IMR-90 (cell line): ENCODE measurements around the gene DAPK1. TPM values are rescaled to one million over a fixed set of nuclear protein-coding genes. Genes with fewer than 3 reads are reported as not detected.

Experiments used
- ATAC-seq: fragments of 200-7000 bp; cut with Tn5 transposase; 2 replicates; pipeline ENCODE4 v1.9.1; 2020; ENCODE audit warnings: low read depth, mild to moderate bottlenecking, moderate library complexity
- BruUV-seq: library from RNA; stranded (reverse); fragments of 400-500 nt; replicated peaks from 2 replicates; lab custom pipeline; 2021; lab: Mats Ljungman, UMichigan
- CTCF ChIA-PET: fragments of 300-600 bp; formaldehyde crosslinking; extraction: SDS; loops from one replicate; lab custom pipeline; 2021; ENCODE audit warnings: antibody characterized with exemption; lab: Yijun Ruan, JAX
- POLR2A ChIA-PET: fragments of 300-600 bp; sonication (Branson Sonifier 250); formaldehyde crosslinking; loops from one replicate; lab custom pipeline; 2022; ENCODE audit warnings: antibody characterized with exemption; ENCODE audit not compliant: unreplicated experiment; lab: Charles Lee
- DNase-seq: peaks from one replicate; pipeline ENCODE4 v3.0.0; 2013
- H2AFZ ChIP-seq: replicated peaks from 2 replicates; pipeline ENCODE3; 2013; ENCODE audit warnings: low read length, mild to moderate bottlenecking; ENCODE audit not compliant: poor library complexity
- H2AK5ac ChIP-seq: 2 replicates; pipeline ENCODE4 v1.6.1; 2013; ENCODE audit warnings: low read depth, low read length, inconsistent platforms
- H2AK9ac ChIP-seq: replicated peaks from 2 replicates; pipeline ENCODE3; 2013; ENCODE audit warnings: mild to moderate bottlenecking, low read depth, low read length, moderate library complexity; ENCODE audit not compliant: poor library complexity
- H2BK120ac ChIP-seq: 2 replicates; pipeline ENCODE4 v1.6.1; 2013; ENCODE audit warnings: low read depth, low read length, inconsistent platforms
- H2BK15ac ChIP-seq: 3 replicates; pipeline ENCODE4 v1.6.1; 2013; ENCODE audit warnings: low read depth, low read length, inconsistent platforms
- H2BK20ac ChIP-seq: 2 replicates; pipeline ENCODE4 v1.6.1; 2013; ENCODE audit warnings: low read depth, mild to moderate bottlenecking, inconsistent platforms, low read length, moderate library complexity
- H2BK5ac ChIP-seq: 2 replicates; pipeline ENCODE4 v1.6.1; 2013; ENCODE audit warnings: mild to moderate bottlenecking, low read depth, low read length, inconsistent platforms; ENCODE audit not compliant: poor library complexity, severe bottlenecking
- H3K14ac ChIP-seq: replicated peaks from 2 replicates; pipeline ENCODE4 v1.6.1; 2013; ENCODE audit warnings: low read depth, low read length, inconsistent platforms
- H3K18ac ChIP-seq: 2 replicates; pipeline ENCODE4 v1.6.1; 2013; ENCODE audit warnings: low read depth, low read length, control low read depth
- H3K23ac ChIP-seq: 2 replicates; pipeline ENCODE4 v1.6.1; 2013; ENCODE audit warnings: low read depth, low read length, inconsistent platforms
- H3K27ac ChIP-seq: 2 replicates; pipeline ENCODE4 v1.5.1; 2013; ENCODE audit warnings: mild to moderate bottlenecking, control low read depth, low read length; ENCODE audit not compliant: insufficient read depth
- H3K27me3 ChIP-seq: 2 replicates; pipeline ENCODE4 v1.6.1; 2013; ENCODE audit warnings: low read length; ENCODE audit not compliant: control insufficient read depth, insufficient read depth
- H3K36me3 ChIP-seq: 2 replicates; pipeline ENCODE4 v1.6.1; 2013; ENCODE audit warnings: low read length, mixed read lengths; ENCODE audit not compliant: control insufficient read depth, insufficient read depth
- H3K4ac ChIP-seq: 2 replicates; pipeline ENCODE4 v1.6.1; 2013; ENCODE audit warnings: low read depth, low read length, inconsistent platforms
- H3K4me1 ChIP-seq: 2 replicates; pipeline ENCODE4 v1.6.1; 2013; ENCODE audit warnings: low read length, mixed read lengths; ENCODE audit not compliant: control insufficient read depth, insufficient read depth
- H3K4me2 ChIP-seq: 2 replicates; pipeline ENCODE4 v1.6.1; 2013; ENCODE audit warnings: low read depth, mild to moderate bottlenecking, control low read depth, low read length, moderate library complexity
- H3K4me3 ChIP-seq: 2 replicates; pipeline ENCODE4 v1.5.1; 2013; ENCODE audit warnings: low read depth, mild to moderate bottlenecking, control low read depth, low read length, moderate library complexity; ENCODE audit not compliant: insufficient read depth
- H3K56ac ChIP-seq: 2 replicates; pipeline ENCODE4 v1.6.1; 2013; ENCODE audit warnings: low read length, inconsistent platforms; ENCODE audit not compliant: insufficient read depth; ENCODE audit errors: extremely low read depth
- H3K79me1 ChIP-seq, 2 experiments: 2 replicates each; pipeline ENCODE4 v1.6.1; 2013; ENCODE audit warnings: low read length in 2 of 2, inconsistent platforms in 1 of 2, low read depth in 1 of 2
- H3K9ac ChIP-seq: 2 replicates; pipeline ENCODE4 v1.6.1; 2013; ENCODE audit warnings: low read depth, low read length, control low read depth
- H3K9me1 ChIP-seq: 2 replicates; pipeline ENCODE4 v1.6.1; 2013; ENCODE audit warnings: low read length, inconsistent platforms; ENCODE audit not compliant: insufficient read depth
- H3K9me3 ChIP-seq: 2 replicates; pipeline ENCODE4 v1.6.1; 2013; ENCODE audit warnings: low read length; ENCODE audit not compliant: control insufficient read depth, insufficient read depth
- H4K20me1 ChIP-seq: 2 replicates; pipeline ENCODE4 v1.6.1; 2013; ENCODE audit warnings: low read length, inconsistent platforms; ENCODE audit not compliant: insufficient read depth
- H4K5ac ChIP-seq: 2 replicates; pipeline ENCODE4 v1.6.1; 2013; ENCODE audit warnings: mild to moderate bottlenecking, low read depth, low read length, control low read depth
- H4K8ac ChIP-seq, 2 experiments: 2 replicates each; pipeline ENCODE4 v1.6.1; 2013; ENCODE audit warnings: low read depth in 2 of 2, low read length in 2 of 2, control low read depth in 1 of 2, inconsistent platforms in 1 of 2
- H4K91ac ChIP-seq: 2 replicates; pipeline ENCODE4 v1.6.1; 2013; ENCODE audit warnings: low read depth, low read length, inconsistent platforms; ENCODE audit not compliant: insufficient read depth
- BHLHE40 ChIP-seq: fragments of 150-350 bp; IDR thresholded peaks from 2 replicates; pipeline ENCODE4 v1.6.1; 2016; ENCODE audit warnings: mild to moderate bottlenecking, low read depth, low read length
- CEBPB ChIP-seq: IDR thresholded peaks from 2 replicates; pipeline ENCODE4 v1.6.1; 2012; ENCODE audit warnings: low read depth, low read length, improper control_type of control experiment
- CHD1 ChIP-seq: IDR thresholded peaks from 2 replicates; pipeline ENCODE4 v1.6.1; 2012; ENCODE audit warnings: low read depth, low read length, improper control_type of control experiment
- ELK1 ChIP-seq: fragments of 150-350 bp; IDR thresholded peaks from 2 replicates; pipeline ENCODE4 v1.6.1; 2016; ENCODE audit warnings: low read depth, mild to moderate bottlenecking, low read length, moderate library complexity, borderline replicate concordance
- FOS ChIP-seq: fragments of 150-350 bp; IDR thresholded peaks from 2 replicates; pipeline ENCODE4 v1.6.1; 2016; ENCODE audit warnings: low read depth, low read length
- MAZ ChIP-seq: IDR thresholded peaks from 2 replicates; pipeline ENCODE4 v1.6.1; 2012; ENCODE audit warnings: low read depth, mild to moderate bottlenecking, low read length, improper control_type of control experiment, moderate library complexity, borderline replicate concordance
- MXI1 ChIP-seq: IDR thresholded peaks from 2 replicates; pipeline ENCODE4 v1.6.1; 2012; ENCODE audit warnings: low read depth, mild to moderate bottlenecking, low read length, moderate library complexity, borderline replicate concordance
- NFE2L2 ChIP-seq: fragments of 150-350 bp; IDR thresholded peaks from 2 replicates; pipeline ENCODE4 v1.6.1; 2016; ENCODE audit warnings: low read depth, mild to moderate bottlenecking, low read length
- POLR2A ChIP-seq: IDR thresholded peaks from 2 replicates; pipeline ENCODE4 v1.6.1; 2012; ENCODE audit warnings: mild to moderate bottlenecking, low read depth, low read length
- RAD21 ChIP-seq: IDR thresholded peaks from 2 replicates; pipeline ENCODE4 v1.6.1; 2012; ENCODE audit warnings: low read length, improper control_type of control experiment
- RFX5 ChIP-seq: IDR thresholded peaks from 2 replicates; pipeline ENCODE4 v1.8.0; 2012; ENCODE audit warnings: low read depth, mild to moderate bottlenecking, low read length, moderate library complexity
- USF2 ChIP-seq: fragments of 150-350 bp; IDR thresholded peaks from 2 replicates; pipeline ENCODE4 v1.6.1; 2017; ENCODE audit warnings: mild to moderate bottlenecking, antibody characterized with exemption, low read length, low read depth
- WGBS, 2 experiments: methylation state at CpG; one replicate each; pipeline versions ENCODE4 v1.1.5 to v1.1.7; 2013; ENCODE audit warnings: missing lambda C conversion rate in 2 of 2; ENCODE audit not compliant: insufficient read length in 1 of 2; ENCODE audit errors: extremely low coverage in 2 of 2; 5-methylcytosine and 5-hydroxymethylcytosine counted together
- dilution Hi-C: fragments of 300-500 bp; cut with HindIII; formaldehyde crosslinking; loops from one replicate; pipeline ENCODE4 v1.14.3; 2018; ENCODE audit warnings: low sequenced_read_pairs; ENCODE audit not compliant: unreplicated experiment
- in situ Hi-C: fragments of 300-500 bp; cut with MboI; formaldehyde crosslinking; loops from 3 replicates; pipeline ENCODE4 v1.14.3; 2019; ENCODE audit warnings: low sequenced_read_pairs, inconsistent platforms, mixed read lengths
- intact Hi-C: fragments of 100-400 bp; cut with micrococcal nuclease; formaldehyde crosslinking; loops from 2 replicates; pipeline ENCODE4 v1.10.0; 2022
- polyA plus RNA-seq, 3 experiments: library from polyadenylated mRNA; depleted of rRNA; stranded (reverse); fragments of >200 nt; gene quantifications; 2 replicates each; pipeline ENCODE4 v1.2.3, GENCODE V29; 2012; ENCODE audit warnings: low replicate concordance in 1 of 3
- total RNA-seq: library from RNA; depleted of rRNA; stranded (reverse); fragments of >200 nt; gene quantifications from 2 replicates; pipeline ENCODE4 v1.2.3, GENCODE V29; 2012

The DAPK1 gene
- total and polyA plus RNA-seq, 2 of the 4 experiments (the other 2 are of a cell fraction), result under 0.01 to 0.03 TPM

GRCh38 chr9:87494970-87495471, 2.6 kb upstream of the DAPK1 start:
- in situ Hi-C loops (no loop called here), dilution Hi-C loops (no loop called here), intact Hi-C loops (loop anchor here (2.0 kb wide), 1 partner anchor 38 kb away; no protein-coding TSS in a partner anchor)
- H4K20me1 ChIP-seq, result no peaks in the 10 kb centered on the region
- DNase-seq (no peak), ATAC-seq (no peak)
- H3K9ac ChIP-seq, result no peak overlapping the region
- H3K56ac ChIP-seq, result no peak overlapping the region
- H3K4me3 ChIP-seq, result no peak overlapping the region
- no peak overlapping the region for H3K18ac ChIP-seq
- H2AK9ac ChIP-seq, result no peak overlapping the region
- H3K27me3 ChIP-seq, result peaks cover 23% of the 10 kb centered on the region; the same call in 1 of the 2 replicates
- no peaks in the 10 kb centered on the region for H3K9me3 ChIP-seq
- H2BK5ac ChIP-seq, result no peak overlapping the region
- no peak overlapping the region for H3K4ac ChIP-seq
- no peaks in the 10 kb centered on the region for H3K9me1 ChIP-seq
- no peak overlapping the region for H3K4me2 ChIP-seq
- no peak overlapping the region for H4K91ac ChIP-seq
- no peak overlapping the region for H3K27ac ChIP-seq
- no TSS peak for BruUV-seq
- H2BK120ac ChIP-seq, result no peak overlapping the region
- H2AK5ac ChIP-seq, result no peak overlapping the region
- H3K14ac ChIP-seq, result no peak overlapping the region
- CTCF ChIA-PET, result interaction anchor here (0.6 kb wide), 1 partner anchor 1617 kb away, joined by 4 read pairs; no protein-coding TSS in a partner anchor
- H4K8ac ChIP-seq, result no peak overlapping the region
- H4K5ac ChIP-seq, result no peak overlapping the region
- H2BK15ac ChIP-seq, result no peak overlapping the region
- no CpG with 5 or more reads among the region's 2 CpGs for WGBS, 2 experiments
- no peaks in the 10 kb centered on the region for H3K36me3 ChIP-seq
- H2AFZ ChIP-seq, result no peak overlapping the region
- H3K4me1 ChIP-seq, result no peaks in the 10 kb centered on the region
- H2BK20ac ChIP-seq, result no peak overlapping the region
- TF ChIP-seq MAZ (no peak), NFE2L2 (no peak), BHLHE40 (no peak), CEBPB (no peak), CHD1 (no peak), RAD21 (no peak), RFX5 (no peak), USF2 (no peak), ELK1 (no peak), MXI1 (no peak), POLR2A (no peak), FOS (no peak)
- H3K79me1 ChIP-seq, result no peaks in the 10 kb centered on the region
- H3K23ac ChIP-seq, result no peak overlapping the region
- POLR2A ChIA-PET, result interaction anchor here (0.6 kb wide), 1 partner anchor 72 kb away, joined by 12 read pairs; no protein-coding TSS in a partner anchor
